ENCODE results near the gene DIS3L2. TPM values are rescaled to one million over a fixed set of nuclear protein-coding genes. Genes with fewer than 3 reads are reported as not detected.
"Not testable (repeated sequence)": the region's sequence is repeated elsewhere in the genome, so short reads cannot be mapped to it uniquely, and the experiment has no call there.

Gene DIS3L2
- total RNA-seq, 4 donors from 2014 or later, result 52.8 to 74.9 (median 61.8) TPM

DNA sequence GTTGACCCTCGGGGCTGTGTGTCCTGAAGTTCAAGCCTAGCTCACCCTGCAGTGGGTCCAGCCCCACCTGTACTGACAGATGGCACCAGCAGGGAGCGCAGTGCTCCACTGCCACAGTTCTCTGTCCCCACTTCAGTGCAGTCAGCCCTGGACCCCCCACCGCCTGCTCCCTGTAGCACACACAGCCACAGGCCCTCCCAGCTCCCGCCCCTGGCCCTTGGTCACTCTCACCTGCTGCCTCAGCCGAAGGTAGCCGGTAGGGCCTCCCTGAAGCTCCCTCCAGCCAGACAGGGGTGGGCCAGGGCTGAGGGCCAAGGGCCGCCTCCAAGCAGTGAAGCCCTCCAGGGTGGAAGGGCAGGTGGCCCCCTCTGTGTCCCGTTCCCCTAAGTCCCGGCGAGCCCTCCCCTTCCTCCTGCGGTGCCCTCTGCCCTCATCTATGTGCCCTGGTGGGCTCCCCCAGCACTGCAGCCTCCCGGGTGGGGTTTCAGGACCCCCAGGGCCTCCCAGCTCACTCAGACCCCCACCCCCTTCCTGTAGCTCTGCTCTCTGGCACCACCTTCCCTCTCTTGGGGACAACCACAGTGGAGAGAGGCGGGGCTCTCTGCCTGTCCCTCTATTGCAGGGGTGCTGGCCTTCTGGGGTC lies 406.2 kb downstream of the DIS3L2 start:
- Histone ChIP-seq H3K27me3 (no peaks in the 10 kb centered on the region), H3K27ac (no peak overlapping the region), H3K4me1 (no peaks in the 10 kb centered on the region), H3K4me3 (no peak overlapping the region), H3K9me3 (no peaks in the 10 kb centered on the region), H3K36me3 (no peaks in the 10 kb centered on the region)
- no peak for DNase-seq (ENCODE audit: low spot score in 2 of 2)
- WGBS, 2 donors, result 78 to 83% methylated on average over 12 of the region's 13 CpGs
- TF ChIP-seq POLR2A (IDR thresholded peaks at IDR 0.05), result no peak
- TF ChIP-seq EP300 (IDR thresholded peaks at IDR 0.05), result no peak
- TF ChIP-seq, protein P1, sequence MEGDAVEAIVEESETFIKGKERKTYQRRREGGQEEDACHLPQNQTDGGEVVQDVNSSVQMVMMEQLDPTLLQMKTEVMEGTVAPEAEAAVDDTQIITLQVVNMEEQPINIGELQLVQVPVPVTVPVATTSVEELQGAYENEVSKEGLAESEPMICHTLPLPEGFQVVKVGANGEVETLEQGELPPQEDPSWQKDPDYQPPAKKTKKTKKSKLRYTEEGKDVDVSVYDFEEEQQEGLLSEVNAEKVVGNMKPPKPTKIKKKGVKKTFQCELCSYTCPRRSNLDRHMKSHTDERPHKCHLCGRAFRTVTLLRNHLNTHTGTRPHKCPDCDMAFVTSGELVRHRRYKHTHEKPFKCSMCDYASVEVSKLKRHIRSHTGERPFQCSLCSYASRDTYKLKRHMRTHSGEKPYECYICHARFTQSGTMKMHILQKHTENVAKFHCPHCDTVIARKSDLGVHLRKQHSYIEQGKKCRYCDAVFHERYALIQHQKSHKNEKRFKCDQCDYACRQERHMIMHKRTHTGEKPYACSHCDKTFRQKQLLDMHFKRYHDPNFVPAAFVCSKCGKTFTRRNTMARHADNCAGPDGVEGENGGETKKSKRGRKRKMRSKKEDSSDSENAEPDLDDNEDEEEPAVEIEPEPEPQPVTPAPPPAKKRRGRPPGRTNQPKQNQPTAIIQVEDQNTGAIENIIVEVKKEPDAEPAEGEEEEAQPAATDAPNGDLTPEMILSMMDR (IDR thresholded peaks at IDR 0.05), result no peak

DNA sequence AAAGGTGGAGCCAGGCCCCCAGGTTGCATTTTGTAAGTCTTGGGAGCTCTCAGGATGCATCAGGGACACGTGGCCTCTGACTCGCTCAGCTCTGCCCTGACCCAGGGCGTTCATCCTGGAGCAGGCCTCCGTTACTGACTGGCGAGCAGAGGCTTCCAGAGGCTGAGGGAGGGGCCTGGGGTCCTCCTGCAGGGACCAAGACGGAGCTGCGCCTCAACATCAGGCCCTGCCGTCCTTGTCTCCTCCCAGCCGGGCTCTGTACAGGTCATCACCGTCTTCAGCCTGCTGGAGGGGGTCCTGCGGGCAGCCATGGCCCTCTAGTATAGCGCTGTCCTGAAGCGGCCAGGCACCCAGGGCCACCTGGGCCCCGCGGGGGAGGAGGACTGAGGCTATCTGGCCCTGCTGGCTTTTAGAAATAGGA lies 406.8 kb downstream of the DIS3L2 start:
- WGBS, 2 donors, result 83 to 87% methylated on average over 12 of the region's 15 CpGs
- H3K9me3 ChIP-seq, result no peaks in the 10 kb centered on the region
- no peaks in the 10 kb centered on the region for H3K36me3 ChIP-seq
- DNase-seq (ENCODE audit: low spot score in 2 of 2), result no peak
- no peak for TF ChIP-seq EP300 (IDR thresholded peaks at IDR 0.05)
- TF ChIP-seq POLR2A (IDR thresholded peaks at IDR 0.05), result no peak
- TF ChIP-seq, protein P1 (IDR thresholded peaks at IDR 0.05), result no peak
- no peak overlapping the region for H3K27ac ChIP-seq
- no peak overlapping the region for H3K4me3 ChIP-seq
- H3K27me3 ChIP-seq, result no peaks in the 10 kb centered on the region
- H3K4me1 ChIP-seq, result no peaks in the 10 kb centered on the region

DNA sequence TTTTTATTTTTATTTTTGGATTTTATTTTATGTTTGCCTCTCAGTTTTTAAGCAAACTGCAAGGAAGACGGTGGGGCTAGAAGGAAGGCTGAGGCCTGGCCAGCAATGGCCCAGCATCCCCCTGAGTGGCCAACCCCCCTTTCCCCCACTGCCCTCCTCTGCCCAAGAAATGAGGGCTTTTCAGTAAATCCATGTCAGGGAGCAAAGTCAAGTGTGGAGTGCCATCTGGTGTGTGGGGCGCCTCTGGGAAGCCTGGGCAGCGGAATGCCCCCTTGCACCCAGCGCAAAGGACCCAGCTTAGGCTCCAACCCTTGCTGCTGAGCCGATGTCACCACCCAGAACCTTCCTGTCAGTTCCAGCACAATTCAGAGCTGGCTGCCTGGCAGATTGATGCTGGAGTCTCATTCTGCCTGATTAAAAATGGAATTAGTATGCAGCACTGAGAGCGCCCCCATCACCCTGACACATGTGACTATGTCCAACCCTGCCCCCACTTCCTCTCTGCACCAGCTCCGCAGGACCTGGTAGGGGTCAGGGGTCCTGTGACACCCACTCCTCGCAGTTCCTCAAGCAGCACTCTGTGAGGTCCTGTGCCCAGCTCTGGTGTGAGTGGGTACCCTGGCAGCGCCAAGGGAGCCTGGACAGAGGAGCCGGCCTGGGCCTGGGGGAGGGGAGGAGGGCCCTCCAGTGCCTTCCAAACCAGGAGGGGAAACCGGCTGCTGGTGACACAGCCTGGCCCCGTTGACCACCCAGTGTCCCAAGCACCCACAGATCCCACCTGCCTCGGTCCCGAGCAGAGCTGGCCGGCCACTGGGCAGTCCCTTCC lies 407.8 kb downstream of the DIS3L2 start:
- H3K9me3 ChIP-seq, result no peaks in the 10 kb centered on the region
- TF ChIP-seq POLR2A (IDR thresholded peaks at IDR 0.05), result no peak
- TF ChIP-seq, protein P1 (IDR thresholded peaks at IDR 0.05), result no peak
- TF ChIP-seq EP300 (IDR thresholded peaks at IDR 0.05), result no peak
- H3K27ac ChIP-seq, result no peak overlapping the region
- no peaks in the 10 kb centered on the region for H3K36me3 ChIP-seq
- H3K27me3 ChIP-seq, result no peaks in the 10 kb centered on the region
- no peak for DNase-seq (ENCODE audit: low spot score in 2 of 2)
- WGBS, 2 donors, result 64 to 69% methylated on average over 12 of the region's 15 CpGs
- no peak overlapping the region for H3K4me3 ChIP-seq
- H3K4me1 ChIP-seq, result no peaks in the 10 kb centered on the region

DNA sequence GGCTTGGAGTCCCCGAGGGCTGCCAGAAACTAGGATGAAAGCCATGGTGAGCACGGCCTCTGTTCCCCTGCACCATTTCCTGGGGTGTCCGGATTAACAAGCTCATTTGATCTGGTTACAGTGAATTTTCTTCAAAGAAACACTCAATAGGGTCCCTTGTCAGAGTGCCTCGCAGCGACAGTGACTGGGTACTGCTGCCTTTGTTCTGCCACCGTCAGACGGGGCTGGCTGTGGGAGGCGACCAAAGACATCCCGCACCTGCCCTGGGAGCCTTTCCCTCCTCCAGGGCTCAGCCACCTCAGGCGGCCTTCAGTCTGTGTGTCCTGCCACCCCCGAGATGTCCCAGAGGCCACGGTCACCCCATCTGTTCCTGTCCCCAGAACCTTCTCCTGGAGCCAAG lies 408.5 kb downstream of the DIS3L2 start:
- H3K27ac ChIP-seq; H3K27me3 ChIP-seq; DNase-seq (ENCODE audit: low spot score in 2 of 2); H3K9me3 ChIP-seq; H3K36me3 ChIP-seq; H3K4me1 ChIP-seq; H3K4me3 ChIP-seq: not testable (repeated sequence)
- 15 to 21% methylated on average over 8 to 11 of the region's 12 CpGs for WGBS, 2 donors

DNA sequence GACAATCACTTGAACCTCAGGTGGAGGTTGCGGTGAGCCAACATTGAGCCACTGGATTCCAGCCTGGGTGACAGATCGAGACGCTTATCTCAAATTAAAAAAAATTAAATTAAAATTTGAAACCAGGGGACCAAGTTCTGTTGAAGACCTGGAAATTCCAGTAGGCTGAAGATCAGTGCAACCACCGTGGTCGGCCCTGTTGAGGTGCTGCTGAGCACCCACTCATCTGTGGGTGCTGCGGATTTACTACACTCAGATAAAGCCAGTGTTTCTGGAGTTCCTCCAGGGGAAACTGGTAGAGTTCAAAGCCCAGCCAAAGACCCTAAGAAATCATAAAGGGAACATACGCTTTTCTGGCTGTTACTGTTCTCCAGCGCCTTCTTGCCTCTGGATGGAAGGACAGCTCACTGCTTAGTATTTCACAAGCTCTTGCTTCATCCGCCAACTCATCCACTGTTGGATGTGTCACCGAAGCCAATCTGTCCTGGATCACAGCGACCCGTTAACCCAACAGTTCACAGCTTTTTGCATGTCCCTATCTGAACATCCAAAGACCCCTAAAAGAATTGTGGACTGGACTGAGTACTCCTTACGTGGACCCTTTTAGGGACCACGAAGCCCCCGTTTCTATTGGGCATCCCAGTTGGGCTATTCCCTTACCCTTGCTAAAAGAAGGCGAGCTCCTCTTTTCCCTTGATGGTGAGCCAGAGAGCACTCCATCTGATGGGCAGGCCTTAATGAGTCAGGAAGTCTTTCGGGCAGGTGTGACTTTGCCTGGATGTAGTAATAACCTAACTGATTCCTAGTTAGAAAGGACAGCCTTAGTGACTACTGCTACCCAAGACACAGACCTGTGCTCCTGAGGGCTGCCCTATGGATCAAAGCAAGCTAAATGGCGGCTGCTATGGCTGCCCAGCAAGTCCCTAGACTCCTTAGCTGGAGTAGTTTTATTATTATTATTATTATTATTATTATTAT lies 411.0 kb downstream of the DIS3L2 start:
- Histone ChIP-seq H3K4me3 (no peak overlapping the region), H3K9me3 (no peaks in the 10 kb centered on the region), H3K36me3 (no peaks in the 10 kb centered on the region), H3K4me1 (no peaks in the 10 kb centered on the region), H3K27ac (no peak overlapping the region), H3K27me3 (no peaks in the 10 kb centered on the region)
- 92 to 95% methylated on average over 18 of the region's 18 CpGs for WGBS, 2 donors
- no peak for TF ChIP-seq POLR2A (IDR thresholded peaks at IDR 0.05)
- TF ChIP-seq, protein P1 (IDR thresholded peaks at IDR 0.05), result no peak
- TF ChIP-seq EP300 (IDR thresholded peaks at IDR 0.05), result no peak
- no peak for DNase-seq (ENCODE audit: low spot score in 2 of 2)
